ENCODE results near the gene PTGER2. TPM values are rescaled to one million over a fixed set of nuclear protein-coding genes. Genes with fewer than 3 reads are reported as not detected.

PTGER2 gene
- total and polyA plus RNA-seq, 2 of the 8 experiments (the other 6 are each of a cell fraction or from before 2014, with no cell fraction given) = 1.2 TPM

- Histone ChIP-seq H2BK5ac (ENCODE audit: low read depth, low read length) (no peak overlapping the region), H3K9ac (replicated peaks in 1 of 4; ENCODE audit: extremely low read depth in 1 of 4, low read depth in 3 of 4, low read length in 3 of 4) (no peak overlapping the region), H3K27ac (ENCODE audit: low read depth, low read length) (no peak overlapping the region), H3K4me1 (replicated peaks in 1 of 4; ENCODE audit: control insufficient read depth in 3 of 4, insufficient read depth in 4 of 4, low read length in 3 of 4) (no peaks in the 10 kb centered on the region; a peak in 2 of 7 replicates), H3K36me3 (ENCODE audit: control insufficient read depth in 2 of 4, insufficient read depth in 4 of 4, low read length in 3 of 4) (no peaks in the 10 kb centered on the region), H3K9me3 (ENCODE audit: insufficient read depth in 2 of 2, low read depth in 1 of 2, low read length in 1 of 2) (no peaks in the 10 kb centered on the region), H4K5ac (ENCODE audit: insufficient read length, low read depth, low read length) (no peak overlapping the region), H3K23me2 (ENCODE audit: low read depth, low read length) (0 out of 2 replicates have a peak, but pooled peaks cover 2% of the 10 kb centered on the region), H3K79me1 (ENCODE audit: low read depth, low read length) (no peaks in the 10 kb centered on the region), H3K18ac (ENCODE audit: extremely low read depth, low read length) (no peak overlapping the region), H3K4ac (replicated peaks; ENCODE audit: insufficient read length, low read depth, low read length) (no peak overlapping the region), H2AK5ac (ENCODE audit: low read depth, low read length) (no peak overlapping the region), H3K27me3 (replicated peaks in 1 of 4; ENCODE audit: control insufficient read depth in 3 of 4, extremely low read depth in 1 of 4, insufficient read depth in 3 of 4, low read length in 3 of 4) (peaks cover under 1 to 4% (median 4%) of the 10 kb centered on the region in 4 experiments; a peak in 6 of 7 replicates), H3K23ac (ENCODE audit: insufficient read length) (no peak overlapping the region), H4K20me1 (replicated peaks in 1 of 2; ENCODE audit: control insufficient read depth in 1 of 2, insufficient read depth in 2 of 2, low read length in 2 of 2) (no peaks in the 10 kb centered on the region), H2BK15ac (ENCODE audit: low read length) (no peak overlapping the region), H3K56ac (replicated peaks; ENCODE audit: insufficient read length, low read depth, low read length) (no peak overlapping the region), H4K8ac (ENCODE audit: extremely low read depth, insufficient read depth, low read length) (no peak overlapping the region), H3K4me2 (ENCODE audit: insufficient read depth in 1 of 2, low read depth in 2 of 2, low read length in 2 of 2) (no peak overlapping the region), H3K4me3 (ENCODE audit: extremely low read depth in 1 of 4, insufficient read depth in 2 of 4, low read depth in 3 of 4, low read length in 4 of 4) (no peak overlapping the region), H2AFZ (ENCODE audit: low read length) (no peak overlapping the region), H2BK120ac (replicated peaks; ENCODE audit: low read depth, low read length) (no peak overlapping the region), H3K79me2 (ENCODE audit: control insufficient read depth in 1 of 2, insufficient read depth in 2 of 2, low read length in 2 of 2) (no peaks in the 10 kb centered on the region), H2BK12ac (ENCODE audit: low read depth, low read length) (no peak overlapping the region), H4K91ac (replicated peaks; ENCODE audit: insufficient read length, low read length) (no peak overlapping the region), H3K14ac (ENCODE audit: insufficient read length) (no peak overlapping the region), H2BK20ac (ENCODE audit: low read length) (no peak overlapping the region)
- WGBS, 2 experiments (ENCODE audit: extremely low coverage in 1 of 2, insufficient coverage in 1 of 2, insufficient read length in 1 of 2, insufficient replicate concordance in 2 of 2, low coverage in 1 of 2, low lambda C conversion rate in 2 of 2, missing lambda C conversion rate in 1 of 2) = 100% methylated on average over 2 of the region's 2 CpGs; no CpG with 5 or more reads in 1 of the 2 experiments
- ChIA-PET CTCF (ENCODE audit: partially characterized antibody) (interaction anchor here (1.4 kb wide), 1 partner anchor 988 kb away, joined by 4 read pairs; no protein-coding TSS in a partner anchor), POLR2A (ENCODE audit: partially characterized antibody) (no interaction called here)
- DNase-seq (ENCODE audit: low read depth in 1 of 2, low spot score in 2 of 2) (no peak), FAIRE-seq (no peak)
- TF ChIP-seq RAD21 (IDR thresholded peaks at IDR 0.05 in 1 of 2, conservative IDR thresholded peaks at IDR 0.05 in 1 of 2; ENCODE audit: low read depth in 2 of 2, low read length in 2 of 2) (no peak), CBX8 (IDR thresholded peaks at IDR 0.05; ENCODE audit: borderline replicate concordance, low read depth, low read length) (no peak), ATF3 (IDR thresholded peaks at IDR 0.05; ENCODE audit: insufficient read depth, low read depth, low read length) (no peak), RBBP5 (IDR thresholded peaks at IDR 0.05; ENCODE audit: borderline replicate concordance, low read depth, low read length) (no peak), EP300 (IDR thresholded peaks at IDR 0.05; ENCODE audit: borderline replicate concordance in 1 of 2, low read depth in 2 of 2, low read length in 2 of 2) (no peak), RNF2 (IDR thresholded peaks at IDR 0.05; ENCODE audit: borderline replicate concordance, low read depth, low read length, missing control alignments, poor library complexity, severe bottlenecking) (no peak), KDM4A (IDR thresholded peaks at IDR 0.05; ENCODE audit: low read depth, low read length, severe bottlenecking) (no peak), ZNF274 (IDR thresholded peaks at IDR 0.05; ENCODE audit: borderline replicate concordance, extremely low read depth, low read length) (no peak), CHD1 (IDR thresholded peaks at IDR 0.05; ENCODE audit: low read depth, low read length) (no peak), NANOG (IDR thresholded peaks at IDR 0.05; ENCODE audit: insufficient read depth, low read depth, low read length, poor library complexity, severe bottlenecking) (no peak), POU5F1 (IDR thresholded peaks at IDR 0.05; ENCODE audit: low read depth, low read length) (no peak), SP1 (IDR thresholded peaks at IDR 0.05; ENCODE audit: low read depth, low read length) (no peak), CHD2 (IDR thresholded peaks at IDR 0.05; ENCODE audit: low read length) (no peak)
These were observed 6.2 kb upstream of the PTGER2 start for GRCh38 chr14:52307905-52308304.
